Lower leg skin (tissue), 4 donors: ENCODE results near the gene PFDN6. TPM values are rescaled to one million over a fixed set of nuclear protein-coding genes. Genes with fewer than 3 reads are reported as not detected.

Experiments used
- DNase-seq, 2 donors: peaks; one replicate each; pipeline ENCODE4 v3.0.0-alpha.2; 2019; ENCODE audit warnings: low spot score in 2 of 2
- H3K4me3 ChIP-seq: fragments of 200-600 bp; sonication (generic); 2 replicates; pipeline ENCODE4 v1.5.1; 2017; ENCODE audit warnings: mild to moderate bottlenecking, low read depth; ENCODE audit not compliant: poor library complexity, severe bottlenecking
- POLR2A ChIP-seq, 2 donors: fragments of 450-650 bp; IDR thresholded peaks; one replicate each; pipeline ENCODE4 v1.6.1; 2016 to 2017; ENCODE audit warnings: antibody characterized with exemption in 2 of 2, mild to moderate bottlenecking in 1 of 2, moderate library complexity in 1 of 2
- WGBS, 2 donors: methylation state at CpG; one replicate each; pipeline ENCODE4 v1.1.5; 2018; 5-methylcytosine and 5-hydroxymethylcytosine counted together
- intact Hi-C: fragments of 100-400 bp; cut with DNase I; formaldehyde crosslinking; loops from one replicate; pipeline ENCODE4 v1.15.0; 2023; ENCODE audit warnings: low total_unique reads
- microRNA-seq, 2 donors: library from miRNA; unstranded; fragments of <30 nt; microRNA quantifications; one replicate each; pipeline ENCODE4, GENCODE V29; 2016; ENCODE audit warnings: borderline replicate concordance in 2 of 2, borderline number of aligned reads in 1 of 2
- total RNA-seq, 4 donors: library from RNA; depleted of rRNA; stranded (reverse); fragments of >200 nt; gene quantifications; one replicate each; pipeline ENCODE4 v1.1.0, GENCODE V29; 2016
- TF ChIP-seq, protein P1 (sequence below), 3 donors: fragments of 450-650 bp; IDR thresholded peaks; one replicate each; pipeline ENCODE4 v1.5.1; 2016; ENCODE audit warnings: antibody characterized with exemption in 3 of 3, mild to moderate bottlenecking in 3 of 3, moderate library complexity in 2 of 3

Gene PFDN6
- total RNA-seq, 4 donors from 2014 or later: 22.6 to 36.3 (median 35.3) TPM

DNA sequence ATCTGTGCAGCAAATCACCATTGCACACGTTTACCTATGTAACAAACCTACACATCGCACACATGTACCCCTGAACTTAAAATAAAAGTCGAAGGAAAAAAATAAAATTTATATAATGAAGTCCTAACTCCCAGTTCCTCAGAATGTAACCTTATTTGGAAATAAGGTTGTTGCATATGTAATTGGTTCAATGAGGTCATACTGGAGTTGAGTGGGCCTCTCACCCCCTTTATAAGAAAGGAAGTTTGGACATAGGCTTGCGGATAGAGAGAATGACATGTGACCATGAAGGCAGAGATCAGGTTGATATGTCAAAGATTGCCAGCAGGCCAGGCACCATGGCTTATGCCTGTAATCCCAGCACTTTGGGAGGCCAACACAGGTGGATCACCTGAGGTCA is 44.3 kb downstream of the PFDN6 start:
- WGBS, 2 donors: 92 to 94% methylated on average over 4 of the region's 4 CpGs
- H3K4me3 ChIP-seq: no peak overlapping the region
- DNase-seq: no peak
- intact Hi-C loops: no loop called here
- TF ChIP-seq, protein P1, sequence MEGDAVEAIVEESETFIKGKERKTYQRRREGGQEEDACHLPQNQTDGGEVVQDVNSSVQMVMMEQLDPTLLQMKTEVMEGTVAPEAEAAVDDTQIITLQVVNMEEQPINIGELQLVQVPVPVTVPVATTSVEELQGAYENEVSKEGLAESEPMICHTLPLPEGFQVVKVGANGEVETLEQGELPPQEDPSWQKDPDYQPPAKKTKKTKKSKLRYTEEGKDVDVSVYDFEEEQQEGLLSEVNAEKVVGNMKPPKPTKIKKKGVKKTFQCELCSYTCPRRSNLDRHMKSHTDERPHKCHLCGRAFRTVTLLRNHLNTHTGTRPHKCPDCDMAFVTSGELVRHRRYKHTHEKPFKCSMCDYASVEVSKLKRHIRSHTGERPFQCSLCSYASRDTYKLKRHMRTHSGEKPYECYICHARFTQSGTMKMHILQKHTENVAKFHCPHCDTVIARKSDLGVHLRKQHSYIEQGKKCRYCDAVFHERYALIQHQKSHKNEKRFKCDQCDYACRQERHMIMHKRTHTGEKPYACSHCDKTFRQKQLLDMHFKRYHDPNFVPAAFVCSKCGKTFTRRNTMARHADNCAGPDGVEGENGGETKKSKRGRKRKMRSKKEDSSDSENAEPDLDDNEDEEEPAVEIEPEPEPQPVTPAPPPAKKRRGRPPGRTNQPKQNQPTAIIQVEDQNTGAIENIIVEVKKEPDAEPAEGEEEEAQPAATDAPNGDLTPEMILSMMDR (IDR thresholded peaks at IDR 0.05): no peak
- TF ChIP-seq POLR2A (IDR thresholded peaks at IDR 0.05): no peak

DNA sequence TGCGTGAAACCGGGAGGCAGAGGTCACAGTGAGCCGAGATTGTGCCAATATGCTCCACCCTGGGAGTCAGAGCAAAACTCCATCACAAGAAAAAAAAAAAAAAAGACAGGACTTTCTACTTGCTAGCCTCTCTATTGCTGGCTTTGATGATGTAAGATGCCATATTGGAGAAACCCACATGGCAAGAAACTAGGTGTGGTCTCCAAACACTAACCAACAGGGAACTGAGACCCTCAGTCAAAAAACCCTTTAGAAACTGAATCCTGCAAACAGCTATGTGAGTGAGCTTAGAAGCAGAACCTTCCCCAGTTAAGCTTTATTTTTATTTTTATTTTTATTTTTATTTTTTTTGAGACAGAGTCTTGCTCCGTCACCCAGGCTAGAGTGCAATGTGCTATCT is 46.5 kb downstream of the PFDN6 start:
- intact Hi-C loops: no loop called here
- H3K4me3 ChIP-seq: no peak overlapping the region
- TF ChIP-seq POLR2A (IDR thresholded peaks at IDR 0.05): no peak
- TF ChIP-seq, protein P1 (IDR thresholded peaks at IDR 0.05): no peak
- no peak for DNase-seq
- WGBS, 2 donors: 67 to 68% methylated on average over 4 of the region's 4 CpGs

DNA sequence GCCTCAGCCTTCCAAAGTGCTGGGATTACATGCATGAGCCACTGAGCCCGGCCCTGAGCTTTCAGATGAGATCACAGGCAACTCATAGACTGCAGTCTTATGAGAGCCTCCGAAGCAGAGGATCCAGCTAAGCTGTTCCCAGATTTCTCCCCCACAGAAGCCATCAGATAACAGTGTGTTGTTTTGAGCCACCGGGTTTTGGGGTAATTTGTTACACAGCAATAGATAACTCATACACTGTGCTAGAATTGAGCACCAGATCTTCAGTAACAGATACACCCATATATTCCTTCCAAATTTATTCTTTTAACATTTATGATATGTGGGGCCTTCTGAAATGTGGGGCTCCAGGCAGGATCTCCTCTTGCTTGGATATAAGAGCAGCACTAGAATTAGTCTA is 47.1 kb downstream of the PFDN6 start:
- DNase-seq: no peak
- TF ChIP-seq POLR2A (IDR thresholded peaks at IDR 0.05): no peak
- TF ChIP-seq, protein P1 (IDR thresholded peaks at IDR 0.05): no peak
- H3K4me3 ChIP-seq: no peak overlapping the region
- intact Hi-C loops: no loop called here
- WGBS, 2 donors: 92 to 94% methylated on average over 3 of the region's 3 CpGs

DNA sequence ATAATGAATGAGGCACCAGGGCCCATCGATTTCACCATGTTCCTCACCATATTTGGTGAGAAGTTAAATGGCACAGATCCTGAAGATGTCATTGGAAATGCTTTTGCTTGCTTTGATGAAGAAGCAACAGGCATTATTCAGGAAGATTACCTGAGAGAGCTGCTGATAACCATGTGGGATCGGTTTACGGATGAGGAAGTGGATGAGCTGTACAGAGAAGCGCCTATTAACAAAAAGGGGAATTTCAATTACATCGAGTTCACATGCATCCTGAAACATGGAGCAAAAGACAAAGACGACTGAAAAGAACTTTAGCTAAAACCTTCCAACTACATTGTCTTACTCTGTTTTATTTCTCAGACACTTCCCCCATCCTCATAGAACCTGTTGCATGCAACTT is 49.8 kb downstream of the PFDN6 start:
- intact Hi-C loops: no loop called here
- TF ChIP-seq, protein P1 (IDR thresholded peaks at IDR 0.05): no peak
- no peak for TF ChIP-seq POLR2A (IDR thresholded peaks at IDR 0.05)
- 90% methylated on average over 6 of the region's 6 CpGs for WGBS, 2 donors

More for the DNA sequence above, 49.8 kb downstream of the PFDN6 start:
- no peak overlapping the region for H3K4me3 ChIP-seq
- DNase-seq: no peak

Small RNA genes within 50 kb of the gene (microRNA-seq; reads per million reads assigned to microRNA genes)
- gene MIR6834 (0 reads per million in 2 donors), gene MIR6873 (0 to 0.57 reads per million in 2 donors)

Other genes starting within 250 kb of the PFDN6 start
- gene HLA-DPA1, start 216.0 kb upstream of the PFDN6 start, total RNA-seq: 100 to 1,000 TPM in 2 of 4 donors, 10 to 100 TPM in 2; 57.1 to 127 (median 96.8) TPM
- 10 to 100 TPM; 48.1 to 84.0 (median 63.3) TPM for gene HLA-DPB1, start 213.6 kb upstream of the PFDN6 start, total RNA-seq
- gene COL11A2, start 97.1 kb upstream of the PFDN6 start, total RNA-seq: under 1 TPM; 0.16 to 0.30 (median 0.28) TPM
- 10 to 100 TPM; 17.8 to 27.3 (median 24.9) TPM for gene RXRB, start 88.9 kb upstream of the PFDN6 start, total RNA-seq
- 10 to 100 TPM; 35.4 to 52.7 (median 39.1) TPM for gene SLC39A7, start 88.7 kb upstream of the PFDN6 start, total RNA-seq
- gene HSD17B8, start 84.9 kb upstream of the PFDN6 start, total RNA-seq: 10 to 100 TPM; 39.3 to 49.5 (median 41.8) TPM
- gene RING1, start 81.1 kb upstream of the PFDN6 start, total RNA-seq: 10 to 100 TPM; 10.0 to 22.1 (median 13.7) TPM
- 10 to 100 TPM; 33.3 to 51.0 (median 44.4) TPM for gene VPS52, start 17.7 kb upstream of the PFDN6 start, total RNA-seq
- 1,000 to 10,000 TPM; 4,043 to 6,696 (median 6,204) TPM for gene RPS18, start 17.5 kb upstream of the PFDN6 start, total RNA-seq
- gene B3GALT4, start 12.5 kb upstream of the PFDN6 start, total RNA-seq: 10 to 100 TPM; 24.8 to 31.0 (median 26.3) TPM
- 10 to 100 TPM; 38.4 to 57.2 (median 47.0) TPM for gene WDR46, start 362 bp upstream of the PFDN6 start, total RNA-seq
- 10 to 100 TPM; 79.7 to 95.3 (median 84.4) TPM for gene RGL2, start 9.3 kb downstream of the PFDN6 start, total RNA-seq
- 100 to 1,000 TPM in 1 of 4 donors, 10 to 100 TPM in 3; 80.3 to 122 (median 92.0) TPM for gene TAPBP, start 24.5 kb downstream of the PFDN6 start, total RNA-seq
- 10 to 100 TPM; 25.0 to 53.7 (median 35.8) TPM for gene ZBTB22, start 28.1 kb downstream of the PFDN6 start, total RNA-seq
- gene DAXX, start 33.4 kb downstream of the PFDN6 start, total RNA-seq: 10 to 100 TPM; 41.2 to 45.4 (median 43.3) TPM
- gene KIFC1, start 102.2 kb downstream of the PFDN6 start, total RNA-seq: 10 to 100 TPM in 1 of 4 donors, 1 to 10 TPM in 3; 4.1 to 14.6 (median 9.3) TPM
- 10 to 100 TPM; 40.9 to 73.0 (median 64.8) TPM for gene PHF1, start 121.4 kb downstream of the PFDN6 start, total RNA-seq
- gene CUTA, start 128.5 kb downstream of the PFDN6 start, total RNA-seq: 100 to 1,000 TPM in 3 of 4 donors, 10 to 100 TPM in 1; 96.5 to 162 (median 153) TPM
- 10 to 100 TPM in 2 of 4 donors, 1 to 10 TPM in 2; 7.5 to 21.1 (median 9.4) TPM for gene SYNGAP1, start 130.5 kb downstream of the PFDN6 start, total RNA-seq
- 1 to 10 TPM; 4.0 to 5.4 (median 4.6) TPM for gene ZBTB9, start 165.0 kb downstream of the PFDN6 start, total RNA-seq